Brain microvascular endothelial cell (primary cell): ENCODE measurements around the gene WDR48.
A peak's percentile ranks its signal among the peaks of the same experiment; 100 is the strongest.

Experiments
- DNase-seq: peaks from one replicate; pipeline ENCODE4 v3.0.0-alpha.2; 2020
- H3K27ac ChIP-seq: fragments of 250-450 bp; sonication (Bioruptor Pico); 2 replicates; pipeline ENCODE4 v1.5.1; 2020; ENCODE audit warnings: mild to moderate bottlenecking, moderate library complexity
- H3K27me3 ChIP-seq: fragments of 250-450 bp; sonication (Bioruptor Pico); replicated peaks from 2 replicates; pipeline ENCODE4 v1.5.1; 2020; ENCODE audit warnings: mild to moderate bottlenecking
- H3K36me3 ChIP-seq: fragments of 250-450 bp; sonication (Bioruptor Pico); replicated peaks from 2 replicates; pipeline ENCODE4 v1.5.1; 2020; ENCODE audit warnings: mild to moderate bottlenecking
- H3K4me3 ChIP-seq: 2 replicates; pipeline ENCODE4 v1.5.1; 2011; ENCODE audit warnings: low read depth, mild to moderate bottlenecking, control low read depth, low read length, moderate library complexity
- in situ Hi-C: cut with HindIII; loops from 2 replicates; pipeline ENCODE4 v1.10.0; 2017; ENCODE audit warnings: low sequenced_read_pairs, low pct_ligation_motif_present
- TF ChIP-seq, protein P1 (sequence below): IDR thresholded peaks from 2 replicates; pipeline ENCODE4 v1.5.1; 2011; ENCODE audit warnings: low read depth, mild to moderate bottlenecking, moderate library complexity, low read length, control low read depth, inconsistent platforms; ENCODE audit errors: missing control alignments

Gene WDR48

DNA sequence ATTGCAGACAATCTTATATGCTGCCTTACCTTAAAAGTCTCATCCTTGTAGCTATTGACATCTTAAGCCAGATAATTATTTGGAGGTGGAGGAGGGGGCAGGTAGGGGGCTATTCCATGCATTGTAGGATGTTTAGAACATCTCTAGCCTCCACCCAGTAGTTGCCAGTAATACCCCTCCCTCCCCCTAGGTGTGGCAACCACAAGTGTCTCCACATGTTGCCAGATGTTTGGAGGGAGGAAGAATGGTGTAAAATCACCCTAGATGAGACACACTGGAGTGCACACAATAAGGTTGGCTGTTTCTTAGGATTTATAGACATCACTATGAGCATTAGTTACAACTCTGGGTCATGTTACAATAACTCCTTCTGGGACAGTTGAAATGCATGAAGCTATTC, 28.2 kb downstream of the WDR48 start:
- Histone ChIP-seq H3K4me3 (no peak overlapping the region), H3K27ac (no peak overlapping the region), H3K36me3 (peaks cover 7% of the 10 kb centered on the region), H3K27me3 (no peaks in the 10 kb centered on the region)
- in situ Hi-C loops, result no loop called here
- TF ChIP-seq, protein P1, sequence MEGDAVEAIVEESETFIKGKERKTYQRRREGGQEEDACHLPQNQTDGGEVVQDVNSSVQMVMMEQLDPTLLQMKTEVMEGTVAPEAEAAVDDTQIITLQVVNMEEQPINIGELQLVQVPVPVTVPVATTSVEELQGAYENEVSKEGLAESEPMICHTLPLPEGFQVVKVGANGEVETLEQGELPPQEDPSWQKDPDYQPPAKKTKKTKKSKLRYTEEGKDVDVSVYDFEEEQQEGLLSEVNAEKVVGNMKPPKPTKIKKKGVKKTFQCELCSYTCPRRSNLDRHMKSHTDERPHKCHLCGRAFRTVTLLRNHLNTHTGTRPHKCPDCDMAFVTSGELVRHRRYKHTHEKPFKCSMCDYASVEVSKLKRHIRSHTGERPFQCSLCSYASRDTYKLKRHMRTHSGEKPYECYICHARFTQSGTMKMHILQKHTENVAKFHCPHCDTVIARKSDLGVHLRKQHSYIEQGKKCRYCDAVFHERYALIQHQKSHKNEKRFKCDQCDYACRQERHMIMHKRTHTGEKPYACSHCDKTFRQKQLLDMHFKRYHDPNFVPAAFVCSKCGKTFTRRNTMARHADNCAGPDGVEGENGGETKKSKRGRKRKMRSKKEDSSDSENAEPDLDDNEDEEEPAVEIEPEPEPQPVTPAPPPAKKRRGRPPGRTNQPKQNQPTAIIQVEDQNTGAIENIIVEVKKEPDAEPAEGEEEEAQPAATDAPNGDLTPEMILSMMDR, result no peak
- no peak for DNase-seq

DNA sequence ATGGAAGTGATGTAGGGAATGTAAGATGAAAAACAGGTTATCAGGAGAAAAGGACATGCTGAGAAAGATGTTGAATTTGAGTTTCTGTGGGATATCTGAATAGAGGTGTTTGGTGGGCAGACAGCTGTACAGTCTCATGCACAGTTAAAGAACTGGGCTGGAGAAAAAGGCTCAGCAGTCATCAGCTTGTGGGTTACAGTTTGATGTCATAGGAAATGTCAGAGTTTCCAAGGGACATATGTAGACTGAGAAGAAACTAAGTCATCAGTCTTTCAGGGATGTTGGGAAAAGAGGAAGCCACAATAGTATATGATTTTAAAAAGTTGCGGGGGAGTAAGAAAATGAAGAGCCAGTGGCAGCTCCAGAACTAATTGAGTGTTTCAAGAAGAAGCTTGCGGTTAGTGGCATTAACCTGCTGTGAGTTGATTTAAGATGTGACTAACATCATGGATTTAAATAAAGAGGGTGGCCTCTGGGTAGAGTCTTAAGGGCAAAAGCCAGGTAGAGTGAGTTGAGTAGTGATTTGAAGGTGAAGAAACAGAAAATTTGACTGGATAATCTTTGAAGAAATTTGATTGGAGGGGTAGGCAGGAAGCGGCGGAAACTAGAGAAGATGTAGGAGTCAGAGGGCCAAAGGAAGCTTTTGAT, 31.0 kb downstream of the WDR48 start:
- in situ Hi-C loops, result no loop called here
- H3K27ac ChIP-seq, result no peak overlapping the region
- TF ChIP-seq, protein P1, result no peak
- H3K4me3 ChIP-seq, result no peak overlapping the region
- no peak for DNase-seq
- peaks cover 16% of the 10 kb centered on the region for H3K36me3 ChIP-seq
- no peaks in the 10 kb centered on the region for H3K27me3 ChIP-seq

DNA sequence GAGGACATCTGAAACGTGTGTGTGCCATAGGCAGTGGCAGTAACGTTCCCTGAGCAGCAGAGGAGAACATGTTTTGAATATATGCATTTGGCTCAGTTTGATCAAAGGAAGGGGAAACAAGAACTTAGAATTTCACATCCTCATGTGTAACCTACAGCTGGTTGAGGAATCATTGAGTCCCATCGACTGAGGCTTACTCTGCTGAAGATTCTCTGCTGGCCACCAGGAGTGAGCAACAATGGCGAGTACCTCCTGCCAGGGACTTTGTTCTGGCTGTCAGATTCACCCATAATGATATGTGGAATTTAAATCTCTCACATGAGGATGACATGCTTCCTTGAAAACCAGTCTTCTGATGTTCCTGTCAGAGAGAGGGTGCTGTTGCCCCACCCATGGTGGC, 34.3 kb downstream of the WDR48 start:
- Histone ChIP-seq H3K27me3 (no peaks in the 10 kb centered on the region), H3K4me3 (no peak overlapping the region), H3K36me3 (peaks cover 21% of the 10 kb centered on the region), H3K27ac (no peak overlapping the region)
- in situ Hi-C loops, result no loop called here
- no peak for DNase-seq
- TF ChIP-seq, protein P1, result no peak

DNA sequence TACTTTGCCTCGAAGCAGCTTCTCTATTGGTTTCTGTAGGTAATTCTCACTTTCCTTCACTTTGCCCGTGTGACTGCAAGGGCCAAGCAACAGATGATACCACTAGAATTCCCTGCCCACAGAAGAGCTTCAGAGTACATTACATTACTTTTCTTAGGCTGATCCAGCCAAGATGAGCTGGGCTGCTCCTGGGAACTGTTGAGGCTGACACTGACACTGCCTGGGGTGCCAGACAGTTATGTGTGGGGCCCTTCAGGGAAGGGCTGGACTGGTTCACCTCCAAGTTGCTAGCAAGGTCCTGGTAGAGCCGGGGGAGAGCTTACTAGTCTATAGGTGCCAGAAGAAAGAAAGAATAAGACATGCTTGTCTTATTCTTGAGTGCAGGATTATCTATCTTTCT, 36.6 kb downstream of the WDR48 start:
- Histone ChIP-seq H3K4me3 (no peak overlapping the region), H3K27me3 (no peaks in the 10 kb centered on the region), H3K36me3 (peaks cover 25% of the 10 kb centered on the region), H3K27ac (no peak overlapping the region)
- TF ChIP-seq, protein P1, result no peak
- in situ Hi-C loops, result no loop called here
- no peak for DNase-seq

DNA sequence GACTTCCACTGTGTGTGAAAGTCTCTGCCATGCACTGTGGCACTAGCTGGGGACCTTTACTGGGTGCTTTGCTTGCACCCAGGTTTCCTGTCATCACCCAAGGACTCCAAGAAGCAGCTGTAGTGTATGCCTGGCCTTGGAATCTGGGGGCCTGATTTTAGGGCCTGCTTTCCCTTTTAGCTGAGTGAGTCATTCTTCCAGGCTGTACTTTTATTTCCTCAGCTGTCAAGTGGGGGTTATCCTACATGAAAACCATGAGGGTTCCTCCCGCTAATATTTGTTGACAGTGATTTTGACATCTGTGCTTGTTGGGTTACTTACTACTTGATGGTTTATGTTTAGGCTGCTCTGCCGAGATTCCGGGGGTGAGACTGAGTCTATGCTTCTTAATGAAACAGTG, 37.1 kb downstream of the WDR48 start:
- Histone ChIP-seq H3K4me3 (no peak overlapping the region), H3K27me3 (no peaks in the 10 kb centered on the region), H3K27ac (no peak overlapping the region), H3K36me3 (peaks cover 27% of the 10 kb centered on the region)
- in situ Hi-C loops, result no loop called here
- DNase-seq, result peak; percentile 18
- TF ChIP-seq, protein P1, result no peak

DNA sequence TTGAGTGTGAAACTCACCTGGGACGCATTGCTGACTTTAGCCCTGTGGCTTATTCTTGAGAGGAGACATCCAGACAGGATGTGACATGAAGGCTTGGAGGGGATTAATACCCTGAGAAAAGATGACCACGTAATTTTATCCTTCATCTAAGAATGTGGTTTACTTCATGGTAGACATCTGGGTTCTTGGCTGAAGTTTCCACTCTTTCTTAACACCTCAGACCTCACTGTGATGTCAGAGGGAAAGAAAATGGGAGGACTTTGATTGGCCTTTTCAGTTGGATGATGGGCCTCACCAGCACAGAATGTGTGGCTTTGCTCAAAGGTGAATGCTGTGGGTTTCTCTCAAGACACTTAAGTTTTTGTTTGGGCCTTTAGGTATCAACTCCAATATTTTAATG, 39.1 kb downstream of the WDR48 start:
- no peak for DNase-seq
- Histone ChIP-seq H3K27ac (no peak overlapping the region), H3K4me3 (no peak overlapping the region), H3K36me3 (peaks cover 34% of the 10 kb centered on the region), H3K27me3 (no peaks in the 10 kb centered on the region)
- TF ChIP-seq, protein P1, result no peak
- in situ Hi-C loops, result no loop called here
